Osteocyte (in vitro differentiated cells): ENCODE measurements around the gene LRBA. TPM values are rescaled to one million over a fixed set of nuclear protein-coding genes. Genes with fewer than 3 reads are reported as not detected.
"Not testable (repeated sequence)": the region's sequence is repeated elsewhere in the genome, so short reads cannot be mapped to it uniquely, and the experiment has no call there.

Experiments
- DNase-seq: peaks from one replicate; pipeline ENCODE4 v3.0.0; 2021; ENCODE audit warnings: mixed read lengths; ENCODE audit not compliant: unreplicated experiment; ENCODE audit errors: extremely low spot score
- H3K27ac Mint-ChIP-seq: one replicate; pipeline ENCODE4 v1.8.0; 2021; ENCODE audit warnings: mild to moderate bottlenecking, mixed read lengths; ENCODE audit not compliant: unreplicated experiment
- H3K27me3 Mint-ChIP-seq: one replicate; pipeline ENCODE4 v1.8.0; 2021; ENCODE audit warnings: mixed read lengths; ENCODE audit not compliant: unreplicated experiment
- H3K36me3 Mint-ChIP-seq: one replicate; pipeline ENCODE4 v1.8.0; 2021; ENCODE audit warnings: mixed read lengths; ENCODE audit not compliant: unreplicated experiment
- H3K4me1 Mint-ChIP-seq: one replicate; pipeline ENCODE4 v1.8.0; 2021; ENCODE audit warnings: mixed read lengths; ENCODE audit not compliant: unreplicated experiment
- H3K4me3 Mint-ChIP-seq: one replicate; pipeline ENCODE4 v1.8.0; 2021; ENCODE audit warnings: mild to moderate bottlenecking, moderate library complexity, mixed read lengths; ENCODE audit not compliant: unreplicated experiment
- H3K9me3 Mint-ChIP-seq: one replicate; pipeline ENCODE4 v1.8.0; 2021; ENCODE audit warnings: mixed read lengths; ENCODE audit not compliant: unreplicated experiment
- total RNA-seq: library from RNA; stranded (reverse); gene quantifications from 2 replicates; pipeline ENCODE4 v1.2.1, GENCODE V29; 2021
- TF ChIP-seq, protein P1 (sequence below): fragments of 200-600 bp; sonication (generic); IDR thresholded peaks from 2 replicates; pipeline ENCODE4 v1.5.0; 2021; ENCODE audit warnings: antibody characterized with exemption, mild to moderate bottlenecking, moderate library complexity

The LRBA gene
- total RNA-seq, 1 donor from 2014 or later: 40.8 TPM

DNA sequence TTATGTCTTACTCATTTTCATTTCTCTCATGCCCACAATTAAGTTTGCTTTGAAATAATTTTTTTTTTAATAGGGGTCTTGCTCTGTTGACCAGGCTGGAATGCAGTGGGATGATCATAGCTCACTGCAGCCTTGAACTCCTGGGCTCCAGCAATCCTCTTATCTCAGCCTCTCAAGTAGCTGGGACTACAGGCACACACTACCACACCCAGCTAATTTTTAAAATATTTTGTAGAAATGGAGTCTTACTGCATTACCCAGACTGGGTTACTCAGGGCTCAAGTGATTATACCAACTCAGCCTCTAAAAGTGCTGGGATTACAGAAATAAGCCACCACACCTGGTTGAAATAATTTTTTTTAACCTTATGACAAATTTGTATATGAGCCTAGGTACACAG is 452.3 kb downstream of the LRBA start:
- Mint-ChIP-seq H3K27ac (no peak overlapping the region), H3K9me3 (peaks cover 9% of the 10 kb centered on the region), H3K27me3 (no peaks in the 10 kb centered on the region), H3K36me3 (peaks cover 23% of the 10 kb centered on the region), H3K4me3 (no peak overlapping the region), H3K4me1 (no peaks in the 10 kb centered on the region)
- TF ChIP-seq, protein P1, sequence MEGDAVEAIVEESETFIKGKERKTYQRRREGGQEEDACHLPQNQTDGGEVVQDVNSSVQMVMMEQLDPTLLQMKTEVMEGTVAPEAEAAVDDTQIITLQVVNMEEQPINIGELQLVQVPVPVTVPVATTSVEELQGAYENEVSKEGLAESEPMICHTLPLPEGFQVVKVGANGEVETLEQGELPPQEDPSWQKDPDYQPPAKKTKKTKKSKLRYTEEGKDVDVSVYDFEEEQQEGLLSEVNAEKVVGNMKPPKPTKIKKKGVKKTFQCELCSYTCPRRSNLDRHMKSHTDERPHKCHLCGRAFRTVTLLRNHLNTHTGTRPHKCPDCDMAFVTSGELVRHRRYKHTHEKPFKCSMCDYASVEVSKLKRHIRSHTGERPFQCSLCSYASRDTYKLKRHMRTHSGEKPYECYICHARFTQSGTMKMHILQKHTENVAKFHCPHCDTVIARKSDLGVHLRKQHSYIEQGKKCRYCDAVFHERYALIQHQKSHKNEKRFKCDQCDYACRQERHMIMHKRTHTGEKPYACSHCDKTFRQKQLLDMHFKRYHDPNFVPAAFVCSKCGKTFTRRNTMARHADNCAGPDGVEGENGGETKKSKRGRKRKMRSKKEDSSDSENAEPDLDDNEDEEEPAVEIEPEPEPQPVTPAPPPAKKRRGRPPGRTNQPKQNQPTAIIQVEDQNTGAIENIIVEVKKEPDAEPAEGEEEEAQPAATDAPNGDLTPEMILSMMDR: no peak
- no peak for DNase-seq

DNA sequence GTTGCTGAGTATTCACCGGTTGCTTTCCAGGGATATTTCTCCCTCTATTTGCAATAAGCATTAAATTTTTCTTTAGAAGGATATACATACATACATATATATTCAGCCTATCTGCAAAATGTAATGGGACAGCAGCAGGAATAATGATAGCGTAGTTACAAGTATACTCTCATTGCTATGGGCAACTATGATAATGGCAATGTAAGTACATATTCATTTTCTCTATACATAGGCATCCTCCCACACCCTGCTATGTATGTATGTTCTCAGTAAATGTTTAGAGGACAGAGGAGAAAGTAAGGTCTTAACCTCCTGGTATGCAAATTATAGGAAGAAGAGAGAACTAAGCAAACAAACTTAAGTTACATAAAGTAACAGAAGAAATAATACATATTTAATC is 452.8 kb downstream of the LRBA start:
- H3K36me3 Mint-ChIP-seq: peaks cover 21% of the 10 kb centered on the region
- H3K4me1 Mint-ChIP-seq: no peaks in the 10 kb centered on the region
- TF ChIP-seq, protein P1: no peak
- peaks cover 9% of the 10 kb centered on the region for H3K9me3 Mint-ChIP-seq
- H3K27me3 Mint-ChIP-seq: no peaks in the 10 kb centered on the region
- no peak overlapping the region for H3K27ac Mint-ChIP-seq
- DNase-seq: no peak
- no peak overlapping the region for H3K4me3 Mint-ChIP-seq

DNA sequence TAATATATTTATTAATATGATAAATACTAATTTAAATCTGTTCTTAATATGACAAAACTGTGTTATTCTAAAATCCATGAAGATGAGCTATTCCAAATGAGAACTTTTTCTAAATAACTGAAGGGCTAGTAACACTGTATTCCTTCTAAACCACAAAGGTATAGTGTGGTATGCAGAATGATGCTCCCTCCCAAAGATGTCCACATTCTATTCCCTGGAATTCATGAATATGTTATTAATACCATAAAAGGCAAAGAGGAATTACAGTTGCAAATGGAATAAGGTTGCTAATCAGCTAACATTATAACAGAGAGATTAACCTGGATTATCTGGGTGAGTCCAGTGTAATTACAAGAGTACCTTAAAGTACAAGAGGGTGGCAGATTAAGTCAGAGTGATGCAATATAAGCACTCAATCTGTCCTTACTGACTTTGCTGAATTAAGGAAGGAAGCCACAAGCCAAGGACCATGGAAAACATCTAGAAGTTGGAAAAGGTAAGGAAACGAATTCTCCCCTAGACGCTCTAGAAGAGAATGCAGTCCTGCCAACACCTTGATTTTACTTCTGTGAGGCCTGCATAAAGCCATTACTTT is 453.8 kb downstream of the LRBA start:
- Mint-ChIP-seq H3K27me3 (no peaks in the 10 kb centered on the region), H3K4me1 (no peaks in the 10 kb centered on the region), H3K27ac (no peak overlapping the region), H3K4me3 (no peak overlapping the region), H3K9me3 (peaks cover 9% of the 10 kb centered on the region), H3K36me3 (peaks cover 17% of the 10 kb centered on the region)
- no peak for DNase-seq
- TF ChIP-seq, protein P1: no peak

DNA sequence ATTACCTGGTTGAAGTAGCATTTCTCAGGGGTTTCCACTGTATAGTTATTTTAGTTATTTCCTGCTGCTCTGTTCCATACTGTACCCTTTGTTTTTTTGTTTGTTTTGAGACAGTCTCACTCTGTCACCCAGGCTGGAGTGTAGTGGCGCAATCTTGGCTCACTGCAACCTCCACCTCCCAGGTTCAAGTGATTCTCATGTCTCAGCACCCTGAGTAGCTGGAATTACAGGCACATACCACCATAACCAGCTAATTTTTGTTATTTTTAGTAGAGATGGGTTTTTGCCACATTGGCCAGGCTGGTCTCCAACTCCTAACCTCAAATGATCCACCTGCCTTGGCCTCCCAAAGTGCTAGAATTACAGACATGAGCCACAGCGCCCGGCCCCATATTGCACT is 457.3 kb downstream of the LRBA start:
- H3K4me1 Mint-ChIP-seq, H3K27me3 Mint-ChIP-seq, H3K27ac Mint-ChIP-seq, H3K36me3 Mint-ChIP-seq, H3K9me3 Mint-ChIP-seq, H3K4me3 Mint-ChIP-seq, DNase-seq: not testable (repeated sequence)

DNA sequence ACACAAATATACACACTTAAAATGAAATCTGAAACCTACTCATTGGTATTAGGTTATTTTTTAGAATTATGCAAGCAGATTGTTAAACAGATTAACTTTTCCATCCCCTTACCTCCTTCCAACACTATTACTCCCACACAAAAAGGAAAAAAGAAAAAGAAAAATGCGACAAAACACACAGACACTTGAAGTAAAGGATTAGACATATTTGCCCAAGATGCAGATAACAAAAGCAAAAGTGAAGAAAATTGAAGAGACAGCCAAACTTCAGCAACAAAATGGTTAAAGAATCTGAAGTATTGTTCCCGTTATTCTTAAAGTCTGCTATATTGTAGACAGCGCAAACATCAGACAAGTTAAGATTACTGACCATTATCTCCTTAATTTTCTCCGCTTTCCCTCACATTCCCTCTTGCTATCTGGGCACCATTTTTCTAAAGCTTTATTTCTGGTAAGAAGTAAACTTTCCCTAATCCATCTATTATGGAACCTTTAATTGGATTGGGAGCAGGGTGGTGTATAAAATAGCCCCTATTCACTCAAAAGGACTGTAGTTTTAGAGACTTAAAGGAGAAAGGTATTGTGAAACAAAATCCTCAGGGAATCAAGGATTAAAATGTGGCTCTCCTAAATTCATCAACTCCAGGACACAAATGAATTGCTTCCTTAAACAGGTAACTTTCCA is 467.8 kb downstream of the LRBA start:
- Mint-ChIP-seq H3K4me1 (no peaks in the 10 kb centered on the region), H3K27ac (no peak overlapping the region), H3K9me3 (no peaks in the 10 kb centered on the region), H3K36me3 (peaks cover 3% of the 10 kb centered on the region), H3K27me3 (no peaks in the 10 kb centered on the region), H3K4me3 (no peak overlapping the region)
- TF ChIP-seq, protein P1: no peak
- DNase-seq: no peak
